Peyer's patch (tissue), 4 donors: Measurements from ENCODE around the gene IFRD1. TPM values are rescaled to one million over a fixed set of nuclear protein-coding genes. Genes with fewer than 3 reads are reported as not detected.
A peak's percentile ranks its signal among the peaks of the same experiment; 100 is the strongest.

Experiments
- DNase-seq, 3 donors: peaks; one replicate each; pipeline ENCODE4 v3.0.0-alpha.2; 2017 to 2019
- H3K27ac ChIP-seq, 4 donors: fragments of 200-600 bp; sonication (generic); one replicate each; pipeline ENCODE4 v1.5.1; 2016 to 2019
- H3K27me3 ChIP-seq, 2 donors: fragments of 200-600 bp; sonication (generic); one replicate each; pipeline ENCODE4 v1.5.1; 2019
- H3K36me3 ChIP-seq, 3 donors: fragments of 200-600 bp; sonication (generic); one replicate each; pipeline ENCODE4 v1.5.1; 2016 to 2019
- H3K4me1 ChIP-seq, 4 donors: fragments of 200-600 bp; sonication (generic); one replicate each; pipeline ENCODE4 v1.5.1; 2016 to 2019
- H3K4me3 ChIP-seq, 4 donors: fragments of 200-600 bp; sonication (generic); 1 replicate in 3 of 4; 2 replicates in 1 of 4; pipeline ENCODE4 v1.5.1; 2016 to 2019; ENCODE audit warnings: mild to moderate bottlenecking in 1 of 4
- H3K9me3 ChIP-seq, 4 donors: fragments of 200-600 bp; sonication (generic); one replicate each; pipeline ENCODE4 v1.5.1; 2016 to 2019; ENCODE audit warnings: mild to moderate bottlenecking in 1 of 4
- POLR2A ChIP-seq, 2 donors: fragments of 450-650 bp; IDR thresholded peaks; one replicate each; pipeline ENCODE4 v1.5.1; 2017; ENCODE audit warnings: antibody characterized with exemption in 2 of 2, mild to moderate bottlenecking in 2 of 2, moderate library complexity in 2 of 2
- total RNA-seq, 4 donors: library from RNA; depleted of rRNA; stranded (reverse); fragments of >200 nt; gene quantifications; one replicate each; pipeline ENCODE4 v1.1.0, GENCODE V29; 2016
- TF ChIP-seq, protein P1 (sequence below), 6 experiments: fragments of 450-650 bp in 4 of 6; fragments of 200-600 bp in 2 of 6; sonication (generic) in 1 of 6; IDR thresholded peaks; one replicate each; pipeline ENCODE4 v1.5.1; 2017 to 2019; ENCODE audit warnings: antibody characterized with exemption in 6 of 6, mild to moderate bottlenecking in 3 of 6, moderate library complexity in 1 of 6

The IFRD1 gene
- total RNA-seq, 4 donors from 2014 or later = 52.0 to 109 (median 60.7) TPM

DNA sequence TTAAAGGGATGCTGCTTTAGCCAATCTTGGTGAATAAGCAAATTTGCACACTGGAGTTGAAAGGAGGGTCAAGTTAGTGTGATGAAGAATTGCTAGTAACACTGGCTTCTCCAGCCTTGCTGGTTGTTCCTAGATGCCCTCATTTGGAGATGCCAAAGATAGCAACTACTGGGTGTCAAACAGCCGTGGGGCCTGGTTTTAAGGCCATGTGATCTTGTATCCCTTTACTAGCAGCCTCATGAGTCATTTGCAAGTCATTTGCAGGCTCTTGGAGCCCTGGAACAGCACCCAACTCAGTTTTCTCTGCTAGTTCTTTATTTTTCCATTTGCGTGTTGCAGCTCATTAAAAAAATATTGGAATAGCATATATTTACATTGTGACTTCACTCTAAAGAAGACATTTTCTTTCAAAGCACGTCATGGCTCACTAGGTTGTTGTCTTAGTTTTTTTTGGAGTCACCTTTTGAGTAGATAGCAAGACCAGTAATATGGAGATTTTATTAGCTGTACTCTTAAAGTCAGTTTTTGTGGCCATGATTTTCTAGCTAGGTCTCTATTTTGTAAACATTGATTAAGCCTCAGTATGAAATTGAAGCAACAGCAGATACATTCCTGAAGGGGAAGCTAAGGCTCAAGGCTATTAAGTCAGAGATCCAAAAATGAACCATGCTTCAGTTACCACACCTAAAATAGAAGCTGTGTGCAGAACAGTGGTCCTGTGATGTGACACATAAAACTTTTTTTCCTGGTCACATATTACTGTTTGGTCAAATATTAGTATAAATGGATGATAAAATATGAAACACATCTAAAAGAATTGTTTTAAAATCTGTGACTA is 31.8 kb downstream of the IFRD1 start:
- Histone ChIP-seq H3K27ac (peak overlapping the region in 2 of 4 donors; percentile 4 to 51), H3K27me3 (no peaks in the 10 kb centered on the region), H3K4me1 (no peaks in the 10 kb centered on the region), H3K9me3 (no peaks in the 10 kb centered on the region), H3K4me3 (no peak overlapping the region), H3K36me3 (no peaks in the 10 kb centered on the region)
- DNase-seq = no peak
- TF ChIP-seq, protein P1, sequence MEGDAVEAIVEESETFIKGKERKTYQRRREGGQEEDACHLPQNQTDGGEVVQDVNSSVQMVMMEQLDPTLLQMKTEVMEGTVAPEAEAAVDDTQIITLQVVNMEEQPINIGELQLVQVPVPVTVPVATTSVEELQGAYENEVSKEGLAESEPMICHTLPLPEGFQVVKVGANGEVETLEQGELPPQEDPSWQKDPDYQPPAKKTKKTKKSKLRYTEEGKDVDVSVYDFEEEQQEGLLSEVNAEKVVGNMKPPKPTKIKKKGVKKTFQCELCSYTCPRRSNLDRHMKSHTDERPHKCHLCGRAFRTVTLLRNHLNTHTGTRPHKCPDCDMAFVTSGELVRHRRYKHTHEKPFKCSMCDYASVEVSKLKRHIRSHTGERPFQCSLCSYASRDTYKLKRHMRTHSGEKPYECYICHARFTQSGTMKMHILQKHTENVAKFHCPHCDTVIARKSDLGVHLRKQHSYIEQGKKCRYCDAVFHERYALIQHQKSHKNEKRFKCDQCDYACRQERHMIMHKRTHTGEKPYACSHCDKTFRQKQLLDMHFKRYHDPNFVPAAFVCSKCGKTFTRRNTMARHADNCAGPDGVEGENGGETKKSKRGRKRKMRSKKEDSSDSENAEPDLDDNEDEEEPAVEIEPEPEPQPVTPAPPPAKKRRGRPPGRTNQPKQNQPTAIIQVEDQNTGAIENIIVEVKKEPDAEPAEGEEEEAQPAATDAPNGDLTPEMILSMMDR (IDR thresholded peaks at IDR 0.05) = no peak
- TF ChIP-seq POLR2A (IDR thresholded peaks at IDR 0.05) = no peak

DNA sequence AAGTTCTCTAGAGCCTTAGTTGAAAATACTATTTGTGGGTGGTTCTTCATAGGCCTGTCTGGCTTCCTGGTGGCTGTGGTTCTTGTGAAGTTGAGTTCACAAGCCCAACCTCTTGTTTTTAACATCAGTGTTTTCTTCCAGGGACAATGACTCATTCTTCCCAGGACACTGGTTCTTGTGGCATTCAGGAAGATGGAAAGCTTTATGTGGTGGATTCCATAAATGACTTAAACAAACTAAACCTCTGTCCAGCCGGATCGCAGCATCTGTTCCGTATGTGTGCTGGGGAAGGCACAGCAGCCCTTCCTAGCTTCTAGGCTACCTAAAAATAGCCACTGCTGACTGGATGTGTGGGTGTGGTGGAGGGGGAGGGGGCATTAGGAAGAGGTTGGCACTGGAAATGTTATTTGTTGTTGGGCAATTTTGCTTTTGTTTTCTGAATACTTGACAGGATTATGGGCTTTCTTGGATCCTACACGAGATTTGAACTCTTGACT is 34.5 kb downstream of the IFRD1 start:
- no peak for TF ChIP-seq POLR2A (IDR thresholded peaks at IDR 0.05)
- TF ChIP-seq, protein P1 (IDR thresholded peaks at IDR 0.05) = no peak
- no peaks in the 10 kb centered on the region for H3K36me3 ChIP-seq
- H3K27ac ChIP-seq = peak overlapping the region in 2 of 4 donors; percentile 33 to 43
- H3K9me3 ChIP-seq = no peaks in the 10 kb centered on the region
- no peak for DNase-seq
- no peaks in the 10 kb centered on the region for H3K4me1 ChIP-seq
- H3K27me3 ChIP-seq = no peaks in the 10 kb centered on the region
- H3K4me3 ChIP-seq = no peak overlapping the region

DNA sequence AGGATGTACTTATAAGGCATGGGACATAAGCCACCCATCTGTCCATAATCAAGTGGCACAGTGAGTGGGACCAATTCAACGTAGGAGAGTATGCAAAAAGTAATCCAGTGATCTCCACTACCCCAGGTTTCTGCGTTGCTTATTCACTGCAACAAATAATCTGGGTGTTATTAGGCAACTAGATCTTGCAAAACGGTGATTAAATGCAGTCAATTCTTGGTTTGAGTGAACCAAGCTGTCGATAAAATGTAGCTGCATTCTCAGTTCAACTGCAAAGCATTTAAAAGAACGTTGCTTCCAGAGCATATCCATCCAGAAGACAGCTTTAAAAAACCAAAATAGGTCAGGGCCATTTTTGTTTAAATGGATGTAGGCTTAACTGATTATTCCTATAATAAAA is 35.5 kb downstream of the IFRD1 start:
- H3K9me3 ChIP-seq = no peaks in the 10 kb centered on the region
- no peaks in the 10 kb centered on the region for H3K36me3 ChIP-seq
- H3K4me3 ChIP-seq = no peak overlapping the region
- TF ChIP-seq, protein P1 (IDR thresholded peaks at IDR 0.05) = no peak
- TF ChIP-seq POLR2A (IDR thresholded peaks at IDR 0.05) = no peak
- DNase-seq = no peak
- H3K27ac ChIP-seq = no peak overlapping the region
- H3K27me3 ChIP-seq = no peaks in the 10 kb centered on the region
- H3K4me1 ChIP-seq = no peaks in the 10 kb centered on the region

DNA sequence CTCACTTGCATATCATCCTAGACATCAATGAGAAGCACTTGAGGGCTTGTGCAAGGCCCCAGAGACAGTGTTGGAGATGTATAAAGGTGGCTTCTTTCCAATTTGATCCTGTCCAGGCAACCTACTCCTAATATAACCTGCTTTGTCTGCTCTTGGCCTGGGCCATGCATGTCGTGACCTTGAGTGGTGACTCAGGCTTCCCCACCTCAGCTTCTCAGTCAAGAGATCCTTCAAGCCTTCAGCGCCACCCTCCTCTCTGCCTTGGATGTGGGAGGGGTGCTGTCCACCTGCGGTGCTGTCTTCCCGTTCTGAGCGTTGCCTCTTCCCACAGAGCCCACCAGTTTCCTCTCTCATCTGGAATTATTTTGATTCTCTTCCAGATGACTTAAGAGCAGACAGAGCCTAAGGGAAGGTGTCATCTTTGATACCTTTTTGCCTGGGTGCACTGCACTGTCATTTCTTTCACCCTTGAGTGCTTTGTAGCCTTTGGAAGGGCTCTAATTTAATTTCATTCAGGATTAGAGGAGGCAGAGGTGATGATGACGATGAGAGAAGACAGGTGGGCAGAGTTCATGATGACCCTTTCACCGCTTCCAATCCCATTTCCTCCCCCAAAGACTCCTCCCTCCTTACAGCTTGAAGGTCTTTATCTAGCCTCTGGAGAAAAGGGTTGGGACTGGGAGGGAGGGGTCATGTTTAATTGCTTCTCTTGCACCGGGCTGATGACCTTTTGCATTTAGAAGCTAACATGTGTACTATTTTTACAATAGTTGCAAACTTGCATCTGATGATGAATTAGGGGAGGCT is 37.4 kb downstream of the IFRD1 start:
- no peak overlapping the region for H3K27ac ChIP-seq
- no peaks in the 10 kb centered on the region for H3K9me3 ChIP-seq
- H3K27me3 ChIP-seq = no peaks in the 10 kb centered on the region
- H3K4me3 ChIP-seq = no peak overlapping the region
- TF ChIP-seq, protein P1 (IDR thresholded peaks at IDR 0.05) = no peak
- no peak for TF ChIP-seq POLR2A (IDR thresholded peaks at IDR 0.05)
- no peak for DNase-seq
- no peaks in the 10 kb centered on the region for H3K4me1 ChIP-seq
- H3K36me3 ChIP-seq = no peaks in the 10 kb centered on the region

DNA sequence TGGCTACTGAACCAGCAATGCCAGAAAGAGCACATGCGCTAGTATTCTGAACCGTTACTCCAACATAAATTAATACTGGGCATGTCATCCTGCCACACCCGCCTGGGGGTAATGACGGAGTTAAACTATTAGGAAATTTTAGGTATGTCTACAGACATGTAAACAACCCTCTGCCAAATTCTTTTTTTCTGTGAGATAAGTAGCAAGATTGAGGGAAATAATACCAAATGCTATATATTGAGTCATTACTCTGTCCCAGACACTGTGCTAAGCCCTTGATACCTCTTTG is 37.9 kb downstream of the IFRD1 start:
- H3K4me3 ChIP-seq = no peak overlapping the region
- TF ChIP-seq, protein P1 (IDR thresholded peaks at IDR 0.05) = no peak
- TF ChIP-seq POLR2A (IDR thresholded peaks at IDR 0.05) = no peak
- no peaks in the 10 kb centered on the region for H3K4me1 ChIP-seq
- no peaks in the 10 kb centered on the region for H3K36me3 ChIP-seq
- no peaks in the 10 kb centered on the region for H3K27me3 ChIP-seq
- H3K9me3 ChIP-seq = no peaks in the 10 kb centered on the region
- H3K27ac ChIP-seq = no peak overlapping the region
- no peak for DNase-seq
